OCI-LY7 (cell line): ENCODE data around the gene YWHAQ. TPM values are rescaled to one million over a fixed set of nuclear protein-coding genes. Genes with fewer than 3 reads are reported as not detected.
"Not testable (repeated sequence)": the region's sequence is repeated elsewhere in the genome, so short reads cannot be mapped to it uniquely, and the experiment has no call there.

Source experiments
- BruUV-seq: library from RNA; stranded (reverse); fragments of 400-500 nt; replicated peaks from 2 replicates; lab custom pipeline; 2021; lab: Mats Ljungman, UMichigan
- CTCF ChIA-PET: fragments of 300-600 bp; sonication (Branson Sonifier 250); formaldehyde crosslinking; loops from one replicate; lab custom pipeline; 2022; ENCODE audit warnings: antibody characterized with exemption; ENCODE audit not compliant: unreplicated experiment; lab: Charles Lee
- POLR2A ChIA-PET: fragments of 300-600 bp; sonication (Branson Sonifier 250); formaldehyde crosslinking; loops from one replicate; lab custom pipeline; 2022; ENCODE audit warnings: antibody characterized with exemption; lab: Charles Lee
- DNase-seq: peaks from one replicate; pipeline ENCODE4 v3.0.0-alpha.2; 2015; ENCODE audit warnings: low spot score
- H2AFZ ChIP-seq: fragments of 200-600 bp; sonication (generic), shearing (Covaris generic); 2 replicates; pipeline ENCODE4 v1.6.1; 2014; ENCODE audit warnings: mild to moderate bottlenecking, antibody characterized with exemption, low read length, moderate library complexity
- H3K27ac ChIP-seq: fragments of 200-600 bp; sonication (generic); 2 replicates; pipeline ENCODE4 v1.5.1; 2014; ENCODE audit warnings: mixed run types, low read depth, mild to moderate bottlenecking, moderate library complexity, low read length, inconsistent platforms; ENCODE audit not compliant: poor library complexity, severe bottlenecking
- H3K36me3 ChIP-seq: fragments of 200-600 bp; sonication (generic); 2 replicates; pipeline ENCODE4 v1.6.1; 2014; ENCODE audit warnings: mild to moderate bottlenecking, antibody characterized with exemption, low read length, moderate library complexity, mixed read lengths; ENCODE audit not compliant: insufficient read depth
- H3K4me1 ChIP-seq: fragments of 200-600 bp; sonication (generic); 2 replicates; pipeline ENCODE4 v1.5.1; 2014; ENCODE audit warnings: mild to moderate bottlenecking, low read length; ENCODE audit not compliant: insufficient read depth, poor library complexity, severe bottlenecking
- H3K4me2 ChIP-seq: fragments of 200-600 bp; sonication (generic); 2 replicates; pipeline ENCODE4 v1.6.1; 2014; ENCODE audit warnings: mild to moderate bottlenecking, low read length
- H3K4me3 ChIP-seq: fragments of 200-600 bp; sonication (generic); 2 replicates; pipeline ENCODE4 v1.5.1; 2014; ENCODE audit warnings: mild to moderate bottlenecking, low read depth, low read length; ENCODE audit not compliant: poor library complexity, severe bottlenecking
- H3K79me2 ChIP-seq: fragments of 200-600 bp; sonication (generic); 2 replicates; pipeline ENCODE4 v1.6.1; 2016; ENCODE audit warnings: low read depth, mild to moderate bottlenecking, low read length, moderate library complexity, mixed read lengths; ENCODE audit not compliant: insufficient read depth
- H3K9me2 ChIP-seq: fragments of 200-600 bp; sonication (generic); 2 replicates; pipeline ENCODE4 v1.6.1; 2016; ENCODE audit warnings: mild to moderate bottlenecking, low read length, mixed read lengths; ENCODE audit not compliant: insufficient read depth
- H3K9me3 ChIP-seq: fragments of 200-600 bp; sonication (generic); 2 replicates; pipeline ENCODE4 v1.6.1; 2014; ENCODE audit warnings: mild to moderate bottlenecking, mixed run types, low read length, mixed read lengths
- H4K20me1 ChIP-seq: fragments of 200-600 bp; sonication (generic); 2 replicates; pipeline ENCODE4 v1.6.1; 2014; ENCODE audit warnings: mild to moderate bottlenecking, antibody characterized with exemption, low read length, moderate library complexity, mixed read lengths; ENCODE audit not compliant: insufficient read depth
- EZH2phosphoT487 ChIP-seq: fragments of 200-600 bp; sonication (generic); IDR thresholded peaks from 2 replicates; pipeline ENCODE4 v1.6.1; 2018; ENCODE audit warnings: low read depth, borderline replicate concordance, mild to moderate bottlenecking, mixed run types, antibody characterized with exemption, low read length, moderate library complexity, mixed read lengths
- intact Hi-C: fragments of 100-400 bp; cut with micrococcal nuclease; formaldehyde crosslinking; loops from one replicate; pipeline ENCODE4 v1.10.0; 2022; ENCODE audit not compliant: unreplicated experiment
- total RNA-seq, 2 experiments: library from RNA; depleted of rRNA in 1 of 2; stranded (reverse); fragments of >200 nt in 1 of 2; shearing (Covaris generic) in 1 of 2; gene quantifications; 2 replicates each; pipeline ENCODE4 v1.2.3, GENCODE V29; 2014 to 2022
- TF ChIP-seq, protein P1 (sequence below): fragments of 200-600 bp; sonication (generic); conservative IDR thresholded peaks from 2 replicates; pipeline ENCODE4 v1.5.1; 2014; ENCODE audit warnings: mild to moderate bottlenecking, antibody characterized with exemption, low read length, moderate library complexity, mixed read lengths

The YWHAQ gene
- total RNA-seq, 2 experiments from 2014 or later: 181 to 252 TPM

- no TSS peak for BruUV-seq
- POLR2A ChIA-PET: no interaction called here
- intact Hi-C loops: no loop called here
Measured at GRCh38 chr2:9623151-9623550, 7.6 kb downstream of the YWHAQ start.

GRCh38 chr2:9621655-9622054 lies 9.1 kb downstream of the YWHAQ start:
- H2AFZ ChIP-seq, CTCF ChIA-PET, intact Hi-C loops, H3K9me2 ChIP-seq, H3K4me2 ChIP-seq, H3K4me1 ChIP-seq, H3K27ac ChIP-seq, H3K9me3 ChIP-seq, BruUV-seq, DNase-seq, H3K4me3 ChIP-seq, POLR2A ChIA-PET: not testable (repeated sequence)
- peaks cover 18% of the 10 kb centered on the region; the same call in 1 of the 2 replicates for H4K20me1 ChIP-seq
- H3K79me2 ChIP-seq: peaks cover 100% of the 10 kb centered on the region
- H3K36me3 ChIP-seq: peaks cover 97% of the 10 kb centered on the region

More at GRCh38 chr2:9623151-9623550, 7.6 kb downstream of the YWHAQ start:
- H3K9me2 ChIP-seq: no peaks in the 10 kb centered on the region
- peaks cover 25% of the 10 kb centered on the region for H4K20me1 ChIP-seq
- H3K36me3 ChIP-seq: peaks cover 98% of the 10 kb centered on the region
- no peak for TF ChIP-seq EZH2phosphoT487
- TF ChIP-seq, protein P1, sequence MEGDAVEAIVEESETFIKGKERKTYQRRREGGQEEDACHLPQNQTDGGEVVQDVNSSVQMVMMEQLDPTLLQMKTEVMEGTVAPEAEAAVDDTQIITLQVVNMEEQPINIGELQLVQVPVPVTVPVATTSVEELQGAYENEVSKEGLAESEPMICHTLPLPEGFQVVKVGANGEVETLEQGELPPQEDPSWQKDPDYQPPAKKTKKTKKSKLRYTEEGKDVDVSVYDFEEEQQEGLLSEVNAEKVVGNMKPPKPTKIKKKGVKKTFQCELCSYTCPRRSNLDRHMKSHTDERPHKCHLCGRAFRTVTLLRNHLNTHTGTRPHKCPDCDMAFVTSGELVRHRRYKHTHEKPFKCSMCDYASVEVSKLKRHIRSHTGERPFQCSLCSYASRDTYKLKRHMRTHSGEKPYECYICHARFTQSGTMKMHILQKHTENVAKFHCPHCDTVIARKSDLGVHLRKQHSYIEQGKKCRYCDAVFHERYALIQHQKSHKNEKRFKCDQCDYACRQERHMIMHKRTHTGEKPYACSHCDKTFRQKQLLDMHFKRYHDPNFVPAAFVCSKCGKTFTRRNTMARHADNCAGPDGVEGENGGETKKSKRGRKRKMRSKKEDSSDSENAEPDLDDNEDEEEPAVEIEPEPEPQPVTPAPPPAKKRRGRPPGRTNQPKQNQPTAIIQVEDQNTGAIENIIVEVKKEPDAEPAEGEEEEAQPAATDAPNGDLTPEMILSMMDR: no peak
- no peak overlapping the region for H3K4me3 ChIP-seq
- no peak overlapping the region for H3K4me2 ChIP-seq
- H3K4me1 ChIP-seq: peaks cover 23% of the 10 kb centered on the region
- CTCF ChIA-PET: no interaction called here
- DNase-seq: no peak
- H3K9me3 ChIP-seq: 0 out of 2 replicates have a peak, but pooled peaks cover 8% of the 10 kb centered on the region
- H2AFZ ChIP-seq: no peak overlapping the region
- peaks cover 100% of the 10 kb centered on the region for H3K79me2 ChIP-seq
- no peak overlapping the region for H3K27ac ChIP-seq

DNA sequence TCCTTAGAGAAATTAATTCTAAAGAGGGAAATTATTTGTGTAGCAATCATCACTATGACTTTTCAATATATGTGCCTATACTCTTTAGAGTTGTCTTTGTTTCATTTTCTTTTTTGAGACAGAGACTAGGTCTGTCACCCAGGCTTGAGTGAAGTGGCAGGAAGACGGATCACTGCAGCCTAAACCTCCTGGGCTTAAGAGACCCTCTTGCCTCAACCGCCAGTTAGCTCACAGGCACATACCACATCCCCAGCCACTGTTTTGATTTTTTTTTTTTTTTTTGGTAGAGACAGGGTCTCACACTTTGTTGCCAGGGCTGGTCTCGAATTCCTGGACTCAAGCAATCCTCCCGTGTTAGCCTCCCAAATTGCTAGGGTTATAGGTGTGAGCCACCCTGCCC lies 12.4 kb downstream of the YWHAQ start:
- H3K36me3 ChIP-seq: peaks cover 95% of the 10 kb centered on the region
- intact Hi-C loops: no loop called here
- no peaks in the 10 kb centered on the region for H3K9me2 ChIP-seq
- no TSS peak for BruUV-seq
- TF ChIP-seq, protein P1: no peak
- TF ChIP-seq EZH2phosphoT487: no peak
- CTCF ChIA-PET: no interaction called here
- H3K4me1 ChIP-seq: no peaks in the 10 kb centered on the region
- peaks cover 100% of the 10 kb centered on the region for H3K79me2 ChIP-seq
- H2AFZ ChIP-seq: no peak overlapping the region
- DNase-seq: no peak
- no peak overlapping the region for H3K27ac ChIP-seq
- H3K4me2 ChIP-seq: no peak overlapping the region
- POLR2A ChIA-PET: interaction anchor here (0.5 to 1.1 kb wide), 6 partner anchors 19 to 68 kb away, joined by 3 to 7 read pairs (median 4); partner anchors contain the start of gene ADAM17
- H3K9me3 ChIP-seq: 0 out of 2 replicates have a peak, but pooled peaks cover 8% of the 10 kb centered on the region
- H4K20me1 ChIP-seq: peaks cover 23% of the 10 kb centered on the region; the same call in 1 of the 2 replicates
- H3K4me3 ChIP-seq: no peak overlapping the region
